ENCODE measurements around the gene PARL.

The PARL gene

DNA sequence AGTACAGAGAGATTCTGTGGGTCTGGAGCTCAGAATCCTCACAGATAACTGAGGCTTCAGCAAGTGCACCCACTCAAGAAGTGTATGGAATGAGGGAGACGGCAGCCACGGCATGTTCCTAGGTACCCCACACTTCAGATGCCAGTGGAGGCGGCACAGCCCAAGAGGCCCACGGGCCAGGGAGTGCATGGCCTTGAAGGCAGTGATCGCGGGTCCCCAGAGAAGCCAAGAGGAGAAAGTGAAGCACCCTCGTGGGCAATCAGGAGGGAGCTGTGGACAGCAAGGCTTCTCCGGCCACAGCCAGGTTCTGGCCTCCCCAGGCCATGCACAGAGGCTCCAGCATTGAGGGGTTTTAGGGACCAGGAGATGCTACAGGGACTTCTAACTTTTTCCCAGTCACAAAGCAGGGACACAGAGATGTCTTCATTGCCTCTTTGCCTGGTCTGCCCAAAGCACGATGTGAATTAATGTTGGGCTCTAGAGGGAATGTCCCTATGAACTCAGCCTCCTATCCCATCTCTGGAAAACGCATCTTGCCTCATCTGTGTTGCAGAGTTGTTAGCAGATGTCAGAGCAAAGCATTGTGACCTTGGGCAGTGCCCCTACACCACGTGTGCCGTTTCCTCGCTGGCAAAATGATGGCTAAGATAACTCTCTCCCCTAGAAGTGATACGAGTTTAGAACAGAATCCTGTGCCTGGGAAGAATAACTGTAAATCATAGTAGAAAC lies 56.7 kb downstream of the PARL start:
- Histone ChIP-seq H3K27me3 (peaks cover 41% of the 10 kb centered on the region), H3K36me3 (peaks cover 66% of the 10 kb centered on the region), H3K4me3 (ENCODE audit: low read depth in 1 of 2, low read length in 1 of 2) (no peak overlapping the region), H3K9me3 (no peaks in the 10 kb centered on the region), H3K27ac (no peak overlapping the region), H3K4me1 (ENCODE audit: control insufficient read depth in 1 of 2, insufficient read depth in 1 of 2, low read depth in 1 of 2, low read length in 1 of 2) (peaks cover 10 to 20% of the 10 kb centered on the region in 2 experiments)
- TF ChIP-seq, protein P1, sequence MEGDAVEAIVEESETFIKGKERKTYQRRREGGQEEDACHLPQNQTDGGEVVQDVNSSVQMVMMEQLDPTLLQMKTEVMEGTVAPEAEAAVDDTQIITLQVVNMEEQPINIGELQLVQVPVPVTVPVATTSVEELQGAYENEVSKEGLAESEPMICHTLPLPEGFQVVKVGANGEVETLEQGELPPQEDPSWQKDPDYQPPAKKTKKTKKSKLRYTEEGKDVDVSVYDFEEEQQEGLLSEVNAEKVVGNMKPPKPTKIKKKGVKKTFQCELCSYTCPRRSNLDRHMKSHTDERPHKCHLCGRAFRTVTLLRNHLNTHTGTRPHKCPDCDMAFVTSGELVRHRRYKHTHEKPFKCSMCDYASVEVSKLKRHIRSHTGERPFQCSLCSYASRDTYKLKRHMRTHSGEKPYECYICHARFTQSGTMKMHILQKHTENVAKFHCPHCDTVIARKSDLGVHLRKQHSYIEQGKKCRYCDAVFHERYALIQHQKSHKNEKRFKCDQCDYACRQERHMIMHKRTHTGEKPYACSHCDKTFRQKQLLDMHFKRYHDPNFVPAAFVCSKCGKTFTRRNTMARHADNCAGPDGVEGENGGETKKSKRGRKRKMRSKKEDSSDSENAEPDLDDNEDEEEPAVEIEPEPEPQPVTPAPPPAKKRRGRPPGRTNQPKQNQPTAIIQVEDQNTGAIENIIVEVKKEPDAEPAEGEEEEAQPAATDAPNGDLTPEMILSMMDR (IDR thresholded peaks at IDR 0.05) = no peak

DNA sequence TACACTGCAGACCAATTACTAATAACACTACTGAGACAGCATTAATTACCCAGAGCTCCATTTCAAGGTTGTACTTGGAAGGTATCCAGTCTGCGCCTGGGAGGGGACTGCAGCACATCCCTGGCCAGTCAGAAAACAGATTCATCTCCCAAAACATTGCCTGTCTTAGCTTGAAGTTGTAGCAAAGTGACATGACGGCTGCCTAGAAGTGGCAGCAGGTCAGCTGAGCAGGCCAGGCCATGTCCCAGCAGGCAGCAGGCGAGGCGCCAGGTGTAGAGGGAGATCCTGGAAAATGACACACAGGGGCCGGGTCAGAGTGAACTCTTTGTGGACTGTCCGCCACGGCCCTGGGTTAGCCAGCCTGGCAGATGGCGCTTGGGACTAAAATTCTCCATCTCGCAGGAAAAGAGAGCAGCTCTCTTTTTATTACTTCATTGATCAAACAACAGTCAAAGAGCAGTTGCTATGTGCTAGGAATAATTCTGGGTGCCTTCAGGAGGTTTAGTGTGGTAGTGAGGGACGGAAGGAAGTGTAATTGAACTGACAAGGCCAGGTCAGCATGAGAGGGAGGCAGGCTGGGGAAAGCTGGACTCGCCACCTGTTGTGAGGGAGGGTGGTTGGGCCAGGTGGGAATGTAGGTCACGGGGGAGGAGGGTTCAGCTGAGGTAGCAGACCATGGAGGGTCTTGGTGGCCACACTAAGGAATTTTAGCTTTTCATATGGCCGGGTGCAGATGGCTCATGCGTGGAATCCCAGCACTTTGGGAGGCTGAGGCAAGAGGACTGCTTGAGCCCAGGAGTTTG lies 58.0 kb downstream of the PARL start:
- Histone ChIP-seq H3K4me1 (ENCODE audit: control insufficient read depth in 1 of 2, insufficient read depth in 1 of 2, low read depth in 1 of 2, low read length in 1 of 2) (peaks cover 10 to 20% of the 10 kb centered on the region in 2 experiments), H3K9me3 (no peaks in the 10 kb centered on the region), H3K36me3 (peaks cover 53% of the 10 kb centered on the region), H3K27ac (no peak overlapping the region), H3K27me3 (peaks cover 47% of the 10 kb centered on the region), H3K4me3 (ENCODE audit: low read depth in 1 of 2, low read length in 1 of 2) (no peak overlapping the region)
- TF ChIP-seq, protein P1 (IDR thresholded peaks at IDR 0.05) = no peak

DNA sequence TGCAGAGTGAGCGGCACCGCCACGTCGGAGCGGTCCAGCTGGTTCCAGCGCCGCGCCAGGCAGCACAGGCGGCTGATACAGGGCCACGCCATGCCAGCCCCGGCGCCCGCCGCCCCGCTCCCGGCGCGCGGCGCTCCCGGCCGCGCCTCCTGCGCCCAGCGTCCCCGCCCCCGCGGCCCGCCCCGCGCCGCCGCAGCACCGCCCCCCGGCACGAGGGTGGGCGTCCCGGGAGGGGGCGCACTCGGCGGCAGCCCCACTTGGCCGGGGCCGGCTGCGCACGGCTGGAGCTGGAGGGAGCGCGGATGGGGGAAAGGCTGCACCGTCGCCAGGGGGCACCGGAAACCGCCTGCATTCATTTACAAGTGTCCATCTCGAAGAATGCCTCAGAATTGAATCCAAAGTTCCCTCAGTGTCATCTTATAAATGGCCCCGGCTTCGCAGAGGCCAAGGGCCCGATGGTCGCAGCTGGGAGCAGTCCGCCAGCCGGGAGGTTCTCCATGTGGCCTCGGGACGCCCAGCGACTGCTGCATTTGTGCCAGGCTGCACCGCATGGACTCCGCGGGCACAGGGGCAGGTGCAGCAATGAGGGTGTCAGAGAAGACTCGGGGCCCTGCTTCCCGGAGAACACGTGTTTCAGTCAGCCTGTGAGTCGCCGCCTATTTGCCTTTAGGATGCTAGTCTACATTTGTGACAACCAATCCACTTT lies 59.1 kb downstream of the PARL start, which contains the start of gene MAP6D1:
TSS of gene MAP6D1 (minus strand) at position 122 of the 706 bp plus-strand sequence. CDS start at position 92, 30 bp downstream.
- TF ChIP-seq, protein P1 (IDR thresholded peaks at IDR 0.05) = no peak
- Histone ChIP-seq H3K36me3 (peaks cover 43% of the 10 kb centered on the region), H3K9me3 (no peaks in the 10 kb centered on the region), H3K4me1 (ENCODE audit: control insufficient read depth in 1 of 2, insufficient read depth in 1 of 2, low read depth in 1 of 2, low read length in 1 of 2) (peaks cover 10 to 20% of the 10 kb centered on the region in 2 experiments), H3K27ac (no peak within 1 kb of the TSS), H3K4me3 (ENCODE audit: low read depth in 1 of 2, low read length in 1 of 2) (peak within 1 kb of the TSS; percentile 39 to 58), H3K27me3 (peaks cover 47% of the 10 kb centered on the region)

DNA sequence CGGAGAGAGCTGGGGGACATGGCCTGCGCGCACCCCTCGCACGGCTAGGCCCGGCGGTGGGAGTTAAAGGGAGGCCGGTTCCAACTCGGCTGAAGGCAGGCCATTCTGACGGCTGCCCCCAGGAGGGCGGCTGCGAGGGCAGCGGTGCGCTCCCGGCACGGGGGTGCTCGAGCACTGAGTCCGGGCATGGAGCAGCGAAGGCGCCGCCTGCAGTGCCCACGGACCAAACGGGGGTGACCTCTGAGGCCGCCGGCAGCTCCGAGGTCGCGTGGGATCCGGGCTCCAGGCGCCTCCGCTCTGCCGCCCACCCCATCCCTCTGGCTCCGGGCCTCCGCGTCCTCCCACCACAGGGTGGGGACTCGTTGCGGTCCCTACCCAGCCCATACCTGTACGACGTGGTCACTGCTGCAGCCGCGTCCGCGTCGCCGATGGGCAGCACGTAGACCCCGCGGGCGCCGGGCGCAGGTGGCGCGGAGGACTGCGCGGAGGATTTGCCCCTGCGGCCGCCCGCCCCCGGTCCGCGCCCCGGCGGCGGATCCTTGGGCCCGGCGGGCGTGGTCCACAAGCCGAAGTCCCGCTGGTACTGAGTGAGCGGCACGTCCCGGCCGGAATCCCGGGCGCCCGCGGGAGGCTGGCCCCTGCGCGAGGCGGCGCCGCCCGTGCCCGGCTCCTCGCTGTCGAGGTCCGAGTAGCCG lies 59.8 kb downstream of the PARL start:
- Histone ChIP-seq H3K4me3 (ENCODE audit: low read depth in 1 of 2, low read length in 1 of 2) (peak overlapping the region; percentile 39 to 58), H3K27ac (no peak overlapping the region), H3K36me3 (peaks cover 36% of the 10 kb centered on the region), H3K9me3 (no peaks in the 10 kb centered on the region), H3K27me3 (peaks cover 47% of the 10 kb centered on the region), H3K4me1 (ENCODE audit: control insufficient read depth in 1 of 2, insufficient read depth in 1 of 2, low read depth in 1 of 2, low read length in 1 of 2) (peaks cover 10 to 20% of the 10 kb centered on the region in 2 experiments)
- TF ChIP-seq, protein P1 (IDR thresholded peaks at IDR 0.05) = no peak

DNA sequence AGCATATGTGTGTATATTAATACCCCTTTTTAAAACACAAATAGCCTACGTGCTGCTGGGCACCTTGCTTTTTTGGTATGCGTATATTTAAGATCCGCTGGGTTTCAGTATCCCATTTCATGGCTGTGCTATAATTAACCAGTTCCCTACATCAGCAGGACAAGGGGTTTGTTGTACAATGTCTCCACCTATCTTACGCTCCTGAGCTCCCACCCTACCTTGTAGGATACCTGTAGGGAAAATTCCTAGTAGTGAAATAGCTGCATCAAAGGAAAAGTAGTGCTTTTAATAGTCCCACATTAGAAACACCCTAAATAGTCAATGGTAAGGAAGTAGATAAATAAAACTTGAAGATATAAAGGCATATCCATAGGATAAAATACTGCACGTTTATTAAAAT lies 60.7 kb downstream of the PARL start:
- no peak overlapping the region for H3K27ac ChIP-seq
- no peak overlapping the region for H3K4me3 ChIP-seq (ENCODE audit: low read depth in 1 of 2, low read length in 1 of 2)
- TF ChIP-seq, protein P1 (IDR thresholded peaks at IDR 0.05) = no peak
- H3K9me3 ChIP-seq = no peaks in the 10 kb centered on the region
- H3K4me1 ChIP-seq (ENCODE audit: control insufficient read depth in 1 of 2, insufficient read depth in 1 of 2, low read depth in 1 of 2, low read length in 1 of 2) = peaks cover 10 to 20% of the 10 kb centered on the region in 2 experiments
- peaks cover 27% of the 10 kb centered on the region for H3K36me3 ChIP-seq
- peaks cover 47% of the 10 kb centered on the region for H3K27me3 ChIP-seq

Measured in neutrophil (primary cell).